Embryonic facial prominence (tissue), 1 donor: Measurements from ENCODE around the gene ZER1.
"Not testable (repeated sequence)": the region's sequence is repeated elsewhere in the genome, so short reads cannot be mapped to it uniquely, and the experiment has no call there.

Experiments
- DNase-seq: peaks from one replicate; pipeline ENCODE4 v3.0.0-alpha.2; 2016; ENCODE audit errors: extremely low spot score

ZER1 gene

GRCh38 chr9:128787659-128788058 is 15.9 kb upstream of the ZER1 start:
- no peak for DNase-seq

GRCh38 chr9:128786681-128787601 is 15.2 kb upstream of the ZER1 start, which contains the start of gene TBC1D13:
Gene TBC1D13, plus strand, starts transcription at chr9:128787253. Its CDS starts 101 bp downstream, at chr9:128787354.
- peak; percentile 34 for DNase-seq

- no peak for DNase-seq
These were observed 13.7 kb upstream of the ZER1 start for GRCh38 chr9:128785427-128785826.

DNA sequence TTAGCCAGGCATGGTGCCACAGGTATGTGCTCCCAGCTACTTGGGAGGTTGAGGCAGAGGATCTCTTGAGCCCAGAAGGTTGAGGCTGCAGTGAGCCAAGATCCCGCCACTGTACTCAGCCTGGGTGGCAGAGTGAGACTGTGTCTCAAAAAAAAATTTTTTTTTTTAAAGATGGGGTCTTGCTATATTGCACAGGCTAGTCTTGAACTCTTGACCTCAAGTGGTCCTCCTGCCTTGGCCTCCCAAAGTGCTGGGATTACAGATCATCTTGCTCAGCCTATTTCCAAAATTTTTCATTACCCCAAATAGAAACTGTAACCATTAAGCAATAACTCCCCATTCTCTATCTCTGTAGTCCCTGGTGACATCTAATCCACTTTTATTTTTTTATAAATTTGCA is 10.9 kb upstream of the ZER1 start:
- DNase-seq, result no peak

DNA sequence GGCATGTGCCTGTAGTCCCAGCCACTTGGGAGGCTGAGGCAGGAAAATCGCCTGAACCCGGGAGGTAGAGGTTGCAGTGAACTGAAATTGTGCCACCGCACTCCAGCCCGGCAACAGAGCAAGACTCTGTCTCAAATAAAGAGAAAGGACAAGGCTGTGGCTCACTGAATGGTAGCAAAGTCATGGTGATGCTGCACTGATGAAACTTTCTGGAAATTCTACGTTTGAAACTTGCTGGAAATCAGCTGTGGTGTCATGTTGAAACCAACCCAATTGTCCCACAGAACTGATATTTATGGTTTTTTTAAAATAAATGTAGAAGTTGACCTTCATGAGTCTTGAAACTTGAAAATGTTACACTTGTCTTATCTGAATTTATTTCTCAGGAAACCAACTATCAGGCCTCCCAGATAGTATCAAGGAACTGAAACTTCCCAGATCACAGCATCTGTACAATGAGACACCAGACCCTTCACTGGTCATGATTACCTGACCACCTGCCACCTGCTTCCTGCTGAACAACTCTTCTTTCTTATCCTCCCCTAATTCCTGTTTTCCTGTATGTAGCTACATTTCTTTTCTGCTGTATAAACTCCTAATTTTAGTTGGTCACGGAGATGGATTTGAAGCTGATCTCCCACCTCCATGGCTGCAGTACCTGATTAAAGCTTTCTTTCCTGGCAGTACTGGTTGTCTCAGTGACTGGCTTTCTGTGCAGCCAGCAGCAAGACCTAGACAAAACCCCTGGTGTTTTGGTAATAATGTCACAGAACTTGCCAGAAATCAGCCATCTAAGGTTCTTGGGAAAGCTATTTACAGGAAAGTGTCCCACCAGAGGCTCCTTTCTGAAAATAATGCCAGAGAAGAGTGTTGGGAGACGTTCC is 9.7 kb upstream of the ZER1 start:
- DNase-seq, result no peak

GRCh38 chr9:128780093-128780492 is 8.4 kb upstream of the ZER1 start:
- DNase-seq, result not testable (repeated sequence)

- no peak for DNase-seq
These were observed 3.1 kb upstream of the ZER1 start for GRCh38 chr9:128774804-128775203.

DNA sequence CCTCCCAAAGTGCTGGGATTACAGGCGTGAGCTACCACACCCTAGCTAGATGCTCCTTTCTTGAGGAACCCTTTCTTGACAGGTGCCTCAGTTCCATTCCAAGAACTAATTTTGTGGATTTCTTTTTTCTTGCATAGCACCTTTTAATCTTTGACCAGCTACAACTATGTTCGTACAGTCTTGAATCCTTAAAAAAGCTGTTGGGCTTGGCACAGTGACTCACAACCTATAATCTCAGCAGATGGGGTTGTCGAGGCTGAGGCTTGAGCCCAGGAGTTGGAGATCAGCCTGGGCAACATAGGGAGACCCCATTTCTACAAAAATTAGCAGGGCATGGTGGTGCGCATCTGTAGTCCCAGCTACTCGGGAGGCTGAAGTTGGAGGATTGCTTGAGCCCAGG is 1.3 kb upstream of the ZER1 start:
- no peak for DNase-seq

- no peak for DNase-seq
These were observed 519 bp downstream of the ZER1 start for GRCh38 chr9:128771094-128771721.

- no peak for DNase-seq
These were observed 1.3 kb downstream of the ZER1 start for GRCh38 chr9:128770286-128771030.

- DNase-seq, result no peak
These were observed 3.1 kb downstream of the ZER1 start for GRCh38 chr9:128768606-128769005.

DNA sequence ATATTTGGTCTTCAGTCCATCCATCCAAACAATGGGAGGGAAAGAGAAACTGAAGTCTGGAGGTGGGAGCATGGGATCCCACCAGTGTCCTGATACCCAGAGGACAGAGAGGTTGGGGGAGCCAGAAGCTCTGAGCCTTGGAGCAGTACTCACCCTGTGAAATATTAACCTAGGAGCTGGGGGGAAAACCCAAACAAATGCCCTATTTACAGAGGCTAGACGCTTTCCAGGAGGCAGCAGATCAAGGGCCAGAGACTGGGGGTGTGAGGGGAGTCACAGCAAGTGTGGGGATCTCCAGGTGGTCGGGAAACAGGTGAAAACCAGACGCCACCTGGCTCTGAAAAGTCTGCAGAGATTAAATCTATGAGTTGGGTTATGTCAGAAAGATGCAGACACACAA is 6.2 kb downstream of the ZER1 start:
- DNase-seq, result no peak

DNA sequence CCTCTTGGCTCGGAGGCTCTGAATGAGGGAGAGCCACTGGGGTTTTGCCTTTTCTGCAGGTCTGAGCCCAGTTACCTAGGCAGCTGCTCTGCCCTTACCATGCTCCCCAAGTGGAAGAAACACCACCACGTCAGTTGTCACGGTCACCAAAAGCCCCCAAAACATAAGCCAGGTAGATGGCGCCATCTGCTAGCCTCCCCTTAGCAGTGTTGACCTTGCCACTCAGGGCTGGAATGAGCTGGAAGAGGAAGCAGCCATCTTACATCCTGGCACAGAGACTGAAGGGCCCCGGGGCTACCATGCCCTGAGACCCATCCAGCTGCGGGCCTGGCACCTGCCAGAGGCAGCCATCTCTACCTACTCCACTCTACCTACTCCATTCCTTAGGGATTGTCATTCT is 7.4 kb downstream of the ZER1 start:
- DNase-seq, result no peak

DNA sequence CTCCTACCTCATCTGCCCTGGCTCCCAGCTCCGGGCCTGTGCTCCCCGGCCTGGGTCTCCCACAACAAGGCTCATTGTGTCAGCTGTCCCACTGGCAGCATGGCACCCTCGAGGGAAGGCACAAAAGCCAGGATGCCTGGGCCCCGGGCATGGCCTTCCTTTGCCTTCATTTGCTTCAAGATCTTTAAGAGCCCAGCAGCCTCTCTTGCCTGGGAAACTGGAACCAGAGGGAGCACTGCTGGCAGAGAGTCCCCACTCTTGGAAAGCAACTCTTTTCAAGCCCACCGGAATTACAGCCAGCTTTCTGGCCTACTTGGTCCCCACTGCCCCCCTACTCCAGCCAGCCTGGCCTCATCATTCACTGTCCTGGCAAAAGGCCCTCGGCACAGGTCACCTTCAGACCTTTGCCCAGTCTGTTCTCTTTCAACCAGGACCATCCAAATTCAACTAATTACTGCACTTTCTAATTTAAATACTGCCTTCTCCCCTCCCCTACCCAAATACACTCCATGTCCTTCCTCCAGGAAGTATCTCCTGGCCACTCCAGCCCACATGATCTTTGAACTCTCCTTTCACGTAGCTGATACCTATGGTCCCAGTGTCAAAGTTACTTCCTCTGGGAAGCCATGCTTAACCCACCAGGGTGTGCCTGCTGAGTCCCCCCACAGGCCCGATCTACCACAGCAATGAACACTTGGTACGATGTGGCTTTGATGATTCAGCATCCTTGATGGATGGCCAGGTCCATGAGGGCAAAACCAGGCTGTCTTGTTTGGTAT is 8.9 kb downstream of the ZER1 start:
- no peak for DNase-seq

GRCh38 chr9:128757602-128758001 is 14.1 kb downstream of the ZER1 start:
- no peak for DNase-seq

GRCh38 chr9:128753627-128754026 is 18.1 kb downstream of the ZER1 start:
- DNase-seq, result no peak

GRCh38 chr9:128750926-128751595 is 20.7 kb downstream of the ZER1 start:
- DNase-seq, result no peak

GRCh38 chr9:128747241-128747640 is 24.5 kb downstream of the ZER1 start:
- no peak for DNase-seq

GRCh38 chr9:128743421-128743820 is 28.3 kb downstream of the ZER1 start:
- no peak for DNase-seq

- DNase-seq, result no peak
These were observed 29.3 kb downstream of the ZER1 start for GRCh38 chr9:128742401-128742800.
